K562 (cell line): Measurements from ENCODE around the gene RGL2. TPM values are rescaled to one million over a fixed set of nuclear protein-coding genes. Genes with fewer than 3 reads are reported as not detected.
A peak's percentile ranks its signal among the peaks of the same experiment; 100 is the strongest.

Source experiments
- HNRNPUL1 ChIP-seq: fragments of 200-400 bp; formaldehyde crosslinking; IDR thresholded peaks from 2 replicates; pipeline ENCODE4 v1.6.1; 2017; ENCODE audit warnings: low read length
- KAT7 ChIP-seq: sonication (generic); formaldehyde crosslinking; IDR thresholded peaks from 2 replicates; pipeline ENCODE4 v1.8.0; 2022; ENCODE audit warnings: missing genetic modification reagents, mild to moderate bottlenecking, borderline replicate concordance
- XRCC3 ChIP-seq: fragments of 450-650 bp; IDR thresholded peaks from 2 replicates; pipeline ENCODE4 v1.6.1; 2017; ENCODE audit warnings: mild to moderate bottlenecking, moderate library complexity
- XRCC5 ChIP-seq: fragments of 200-400 bp; formaldehyde crosslinking; IDR thresholded peaks from 2 replicates; pipeline ENCODE4 v1.6.1; 2017; ENCODE audit warnings: low read depth, mild to moderate bottlenecking, low read length
- polyA plus RNA-seq, 8 experiments: library from polyadenylated mRNA; depleted of rRNA in 4 of 8; stranded (reverse) in 5 of 8; unstranded in 3 of 8; fragments of >200 nt; fragmentation: Nextera tagmentation in 2 of 8; fragmentation: Illumina TruSeq in 1 of 8; extraction: Ambion mirVana in 2 of 8; extraction: Trizol in 1 of 8; gene quantifications; 2 replicates each; pipeline versions ENCODE4 v1.2.1 to v1.2.3, GENCODE V29; 2011 to 2014; ENCODE audit warnings: inconsistent platforms in 1 of 8, missing spikeins in 1 of 8
- total RNA-seq, 7 experiments: library from RNA; depleted of rRNA in 6 of 7; stranded (reverse); fragments of >200 nt in 6 of 7; fragmentation: Illumina TruSeq in 2 of 7; extraction: Trizol in 2 of 7; gene quantifications; 2 replicates each; pipeline versions ENCODE4 v1.2.1 to v1.2.3, GENCODE V29; 2011 to 2021; ENCODE audit warnings: low replicate concordance in 1 of 7
- TF ChIP-seq, protein P1 (sequence below): sonication (generic); formaldehyde crosslinking; IDR thresholded peaks from 2 replicates; pipeline ENCODE4 v1.8.0; 2022; ENCODE audit warnings: mild to moderate bottlenecking, missing genetic modification reagents, borderline replicate concordance
- TF ChIP-seq, protein P2 (sequence below), 3 experiments: fragments of 200-800 bp in 1 of 3; sonication (Bioruptor generic) in 1 of 3; sonication (generic) in 1 of 3; formaldehyde crosslinking in 1 of 3; IDR thresholded peaks; 2 replicates each; pipeline versions ENCODE4 v1.6.1 to v1.8.0; 2016 to 2022; ENCODE audit warnings: mild to moderate bottlenecking in 2 of 3, missing compliant biosample characterization in 2 of 3, missing genetic modification characterization in 2 of 3, missing genetic modification reagents in 1 of 3

RGL2 gene
- total and polyA plus RNA-seq, 9 of the 15 experiments (the other 6 are each of a cell fraction or from before 2014, with no cell fraction given): 1.8 to 57.1 (median 19.5) TPM

DNA sequence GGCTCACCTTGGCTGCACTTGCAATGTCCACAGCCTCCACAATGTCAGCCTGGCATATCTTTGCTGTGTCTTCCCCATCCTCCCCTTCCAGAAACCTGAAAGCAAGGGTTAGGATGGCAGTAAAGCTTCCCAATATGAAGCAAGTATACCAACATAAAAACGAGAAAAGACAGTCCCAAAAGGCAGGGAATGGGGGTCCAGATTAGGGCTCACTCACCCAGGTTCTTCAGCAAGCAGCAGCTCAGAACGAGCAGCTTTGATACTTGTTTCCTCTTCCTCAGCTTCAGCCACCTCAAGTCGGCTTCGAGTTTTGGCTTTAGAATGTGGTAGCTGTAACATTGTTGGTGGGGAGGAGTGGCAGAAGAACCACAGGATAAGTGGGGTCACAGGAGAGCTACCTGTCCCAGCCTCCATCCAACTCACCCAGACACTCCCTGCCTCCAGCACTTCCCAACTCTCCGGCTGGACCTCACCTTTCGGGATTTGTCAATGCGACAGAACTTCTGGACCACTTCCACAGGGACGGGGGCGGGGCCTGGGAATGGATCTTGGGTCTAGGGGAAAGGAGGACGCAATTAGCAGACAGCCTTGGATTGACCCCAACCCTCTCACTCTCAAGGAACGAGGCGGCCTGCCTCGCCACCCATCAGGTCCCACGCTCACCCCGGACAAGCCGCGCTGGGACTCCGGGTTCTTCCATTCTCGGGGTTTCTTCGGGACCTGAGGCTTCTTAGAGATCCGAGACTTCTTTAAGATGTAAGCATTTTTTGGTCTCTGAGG, 10.4 kb downstream of the RGL2 start (continued):
- peak; percentile 11; the same call in 1 of the 2 replicates for TF ChIP-seq KAT7
- TF ChIP-seq, protein P1, sequence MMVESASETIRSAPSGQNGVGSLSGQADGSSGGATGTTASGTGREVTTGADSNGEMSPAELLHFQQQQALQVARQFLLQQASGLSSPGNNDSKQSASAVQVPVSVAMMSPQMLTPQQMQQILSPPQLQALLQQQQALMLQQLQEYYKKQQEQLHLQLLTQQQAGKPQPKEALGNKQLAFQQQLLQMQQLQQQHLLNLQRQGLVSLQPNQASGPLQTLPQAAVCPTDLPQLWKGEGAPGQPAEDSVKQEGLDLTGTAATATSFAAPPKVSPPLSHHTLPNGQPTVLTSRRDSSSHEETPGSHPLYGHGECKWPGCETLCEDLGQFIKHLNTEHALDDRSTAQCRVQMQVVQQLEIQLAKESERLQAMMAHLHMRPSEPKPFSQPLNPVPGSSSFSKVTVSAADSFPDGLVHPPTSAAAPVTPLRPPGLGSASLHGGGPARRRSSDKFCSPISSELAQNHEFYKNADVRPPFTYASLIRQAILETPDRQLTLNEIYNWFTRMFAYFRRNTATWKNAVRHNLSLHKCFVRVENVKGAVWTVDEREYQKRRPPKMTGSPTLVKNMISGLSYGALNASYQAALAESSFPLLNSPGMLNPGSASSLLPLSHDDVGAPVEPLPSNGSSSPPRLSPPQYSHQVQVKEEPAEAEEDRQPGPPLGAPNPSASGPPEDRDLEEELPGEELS: peak; percentile 18; the same call in 1 of the 2 replicates
- no peak for TF ChIP-seq XRCC3
- TF ChIP-seq, protein P2, sequence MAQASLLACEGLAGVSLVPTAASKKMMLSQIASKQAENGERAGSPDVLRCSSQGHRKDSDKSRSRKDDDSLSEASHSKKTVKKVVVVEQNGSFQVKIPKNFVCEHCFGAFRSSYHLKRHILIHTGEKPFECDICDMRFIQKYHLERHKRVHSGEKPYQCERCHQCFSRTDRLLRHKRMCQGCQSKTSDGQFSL (CRISPR knock-in tag; IDR thresholded peaks at IDR 0.05): no peak
- TF ChIP-seq, protein P2 (tag; IDR thresholded peaks at IDR 0.05): no peak
- no peak for TF ChIP-seq HNRNPUL1
- 0 out of 2 replicates have a peak, but pooled peaks have one; percentile 9 for TF ChIP-seq XRCC5
